ENCODE results near the gene VAT1L.

GRCh38 chr16:77871932-77872331 lies 83.6 kb downstream of the VAT1L start:
- no peak for TF ChIP-seq CTCF (IDR thresholded peaks at IDR 0.05)
- TF ChIP-seq POLR2A (IDR thresholded peaks at IDR 0.05) = no peak

Data from adrenal gland (tissue), 5 donors.